Bronchial epithelial cell (primary cell): ENCODE results near the gene POLR1A. TPM values are rescaled to one million over a fixed set of nuclear protein-coding genes. Genes with fewer than 3 reads are reported as not detected.

Experiments used
- DNase-seq: peaks from one replicate; pipeline ENCODE4 v3.0.0-alpha.2; 2010; ENCODE audit warnings: low read depth
- FAIRE-seq: peaks from 2 replicates; lab custom pipeline; 2011; peaks lifted over from hg19 to GRCh38; lab: Jason Lieb, UNC
- H3K27me3 ChIP-seq: 2 replicates; pipeline ENCODE4 v1.5.1; 2011; ENCODE audit warnings: low read length; ENCODE audit not compliant: control insufficient read depth, insufficient read depth
- H3K36me3 ChIP-seq: 2 replicates; pipeline ENCODE4 v1.5.1; 2011; ENCODE audit warnings: low read length; ENCODE audit not compliant: control insufficient read depth, insufficient read depth
- H3K4me3 ChIP-seq: 2 replicates; pipeline ENCODE4 v1.5.1; 2011; ENCODE audit warnings: mild to moderate bottlenecking, low read depth, low read length, control low read depth
- CTCF ChIP-seq: IDR thresholded peaks from 2 replicates; pipeline ENCODE4 v1.5.1; 2011; ENCODE audit warnings: mild to moderate bottlenecking, moderate library complexity, low read length, control low read depth, inconsistent platforms; ENCODE audit not compliant: insufficient read depth, severe bottlenecking
- total RNA-seq: library from RNA; depleted of rRNA; stranded (reverse); fragments of >200 nt; gene quantifications from 2 replicates; pipeline ENCODE4 v1.2.1, GENCODE V29; 2014

The POLR1A gene
- total RNA-seq, 1 donor from 2014 or later = 9.7 TPM

GRCh38 chr2:85975581-85975980 is 130.1 kb downstream of the POLR1A start:
- no peak for FAIRE-seq
- peaks cover 2% of the 10 kb centered on the region for H3K27me3 ChIP-seq
- H3K36me3 ChIP-seq = no peaks in the 10 kb centered on the region
- TF ChIP-seq CTCF = no peak
- no peak for DNase-seq
- no peak overlapping the region for H3K4me3 ChIP-seq

- no peak for TF ChIP-seq CTCF
- FAIRE-seq (no peak), DNase-seq (peak; percentile 5)
- Histone ChIP-seq H3K4me3 (no peak overlapping the region), H3K36me3 (no peaks in the 10 kb centered on the region), H3K27me3 (peaks cover 2% of the 10 kb centered on the region)
Observed at GRCh38 chr2:85974390-85974789, 131.3 kb downstream of the POLR1A start.

- Histone ChIP-seq H3K36me3 (no peaks in the 10 kb centered on the region), H3K4me3 (no peak overlapping the region), H3K27me3 (peaks cover 2% of the 10 kb centered on the region)
- no peak for TF ChIP-seq CTCF
- no peak for FAIRE-seq
- no peak for DNase-seq
Observed at GRCh38 chr2:85972355-85972754, 133.3 kb downstream of the POLR1A start.

GRCh38 chr2:85971366-85971765 is 134.3 kb downstream of the POLR1A start:
- Histone ChIP-seq H3K4me3 (no peak overlapping the region), H3K36me3 (no peaks in the 10 kb centered on the region), H3K27me3 (peaks cover 2% of the 10 kb centered on the region)
- FAIRE-seq = no peak
- no peak for TF ChIP-seq CTCF
- peak; percentile 27 for DNase-seq

Other genes with a start within 250 kb of the POLR1A start
- gene ST3GAL5, start 216.9 kb downstream of the POLR1A start, total RNA-seq = 2.6 and 29.7 TPM in 2 replicates
- gene PTCD3, start 349 bp upstream of the POLR1A start, total RNA-seq = 48.4 and 57.2 TPM in 2 replicates
- 32.4 and 43.5 TPM in 2 replicates for gene IMMT, start 89.6 kb upstream of the POLR1A start, total RNA-seq
- gene MRPL35, start 93.6 kb upstream of the POLR1A start, total RNA-seq = 24.2 and 26.8 TPM in 2 replicates
- gene REEP1, start 231.7 kb upstream of the POLR1A start, total RNA-seq = under 0.01 TPM in 1 of 2 replicates, not detected in the other